Measurements from ENCODE around the gene NPC1L1. TPM values are rescaled to one million over a fixed set of nuclear protein-coding genes. Genes with fewer than 3 reads are reported as not detected.

NPC1L1 gene
- total and polyA plus RNA-seq, 7 experiments from 2014 or later, result 0.11 to 0.32 (median 0.21) TPM; not detected in 3

GRCh38 chr7:44538798-44539668 is 2.1 kb downstream of the NPC1L1 start:
- peak overlapping the region in 1 of 9 donors; percentile 51 for H3K27ac Mint-ChIP-seq
- CTCF ChIA-PET, result no interaction called here
- no peak for ATAC-seq

GRCh38 chr7:44538093-44538797 is 2.9 kb downstream of the NPC1L1 start:
- Mint-ChIP-seq H3K36me3 (no peaks in the 10 kb centered on the region), H3K4me3 (no peak overlapping the region), H3K4me1 (peaks cover 0 to 2% (median 0%) of the 10 kb centered on the region in 7 donors), H3K9me3 (no peaks in the 10 kb centered on the region), H3K27me3 (no peaks in the 10 kb centered on the region), H3K27ac (no peak overlapping the region)
- ChIA-PET POLR2A (no interaction called here), CTCF (no interaction called here)
- DNase-seq (no peak), ATAC-seq (no peak)
- Histone ChIP-seq H3K4me3 (ENCODE audit: low read length) (no peak overlapping the region), H3K27ac (ENCODE audit: low read depth, low read length) (no peak overlapping the region), H3K9me3 (ENCODE audit: control insufficient read depth in 2 of 3, low read length in 3 of 3) (no peaks in the 10 kb centered on the region), H3K27me3 (ENCODE audit: control insufficient read depth in 2 of 2, insufficient read depth in 2 of 2, low read length in 2 of 2) (no peaks in the 10 kb centered on the region), H3K36me3 (ENCODE audit: control insufficient read depth in 2 of 3, insufficient read depth in 3 of 3, low read length in 3 of 3) (no peaks in the 10 kb centered on the region), H3K4me1 (ENCODE audit: control insufficient read depth in 2 of 2, insufficient read depth in 2 of 2, low read length in 2 of 2) (no peaks in the 10 kb centered on the region)
- intact Hi-C loops (cut with micrococcal nuclease), result no loop called here

More at GRCh38 chr7:44538798-44539668, 2.1 kb downstream of the NPC1L1 start:
- no peak overlapping the region for H3K27ac ChIP-seq (ENCODE audit: low read depth, low read length)
- Mint-ChIP-seq H3K9me3 (no peaks in the 10 kb centered on the region), H3K4me3 (no peak overlapping the region), H3K27me3 (no peaks in the 10 kb centered on the region), H3K36me3 (no peaks in the 10 kb centered on the region), H3K4me1 (peaks cover 0 to 2% (median 0%) of the 10 kb centered on the region in 7 donors)
- DNase-seq, result no peak
- H3K27me3 ChIP-seq (ENCODE audit: control insufficient read depth in 2 of 2, insufficient read depth in 2 of 2, low read length in 2 of 2), result no peaks in the 10 kb centered on the region
- no peak overlapping the region for H3K4me3 ChIP-seq (ENCODE audit: low read length)
- no peaks in the 10 kb centered on the region for H3K36me3 ChIP-seq (ENCODE audit: control insufficient read depth in 2 of 3, insufficient read depth in 3 of 3, low read length in 3 of 3)
- H3K9me3 ChIP-seq (ENCODE audit: control insufficient read depth in 2 of 3, low read length in 3 of 3), result no peaks in the 10 kb centered on the region
- POLR2A ChIA-PET, result no interaction called here
- intact Hi-C loops (cut with micrococcal nuclease), result no loop called here
- no peaks in the 10 kb centered on the region for H3K4me1 ChIP-seq (ENCODE audit: control insufficient read depth in 2 of 2, insufficient read depth in 2 of 2, low read length in 2 of 2)

GRCh38 chr7:44537442-44537841 is 3.7 kb downstream of the NPC1L1 start:
- ATAC-seq, result no peak
- Mint-ChIP-seq H3K4me3 (no peak overlapping the region), H3K27ac (no peak overlapping the region), H3K4me1 (peaks cover 0 to 2% (median 0%) of the 10 kb centered on the region in 7 donors), H3K9me3 (no peaks in the 10 kb centered on the region), H3K27me3 (no peaks in the 10 kb centered on the region), H3K36me3 (no peaks in the 10 kb centered on the region)
- no peak overlapping the region for H3K27ac ChIP-seq (ENCODE audit: low read depth, low read length)
- H3K9me3 ChIP-seq (ENCODE audit: control insufficient read depth in 2 of 3, low read length in 3 of 3), result no peaks in the 10 kb centered on the region
- intact Hi-C loops (cut with micrococcal nuclease), result no loop called here
- no peak for DNase-seq
- H3K36me3 ChIP-seq (ENCODE audit: control insufficient read depth in 2 of 3, insufficient read depth in 3 of 3, low read length in 3 of 3), result no peaks in the 10 kb centered on the region
- H3K4me3 ChIP-seq (ENCODE audit: low read length), result no peak overlapping the region
- H3K27me3 ChIP-seq (ENCODE audit: control insufficient read depth in 2 of 2, insufficient read depth in 2 of 2, low read length in 2 of 2), result no peaks in the 10 kb centered on the region
- no peaks in the 10 kb centered on the region for H3K4me1 ChIP-seq (ENCODE audit: control insufficient read depth in 2 of 2, insufficient read depth in 2 of 2, low read length in 2 of 2)
- POLR2A ChIA-PET, result no interaction called here
- CTCF ChIA-PET, result interaction anchor here (0.6 kb wide), 1 partner anchor 309 kb away, joined by 4 read pairs; no protein-coding TSS in a partner anchor

- peaks cover 0 to 2% (median 0%) of the 10 kb centered on the region in 11 donors for H3K9me3 Mint-ChIP-seq
- H3K36me3 Mint-ChIP-seq, result no peaks in the 10 kb centered on the region
- no peak overlapping the region for H3K4me3 Mint-ChIP-seq
- DNase-seq (no peak), ATAC-seq (no peak)
- intact Hi-C loops (cut with micrococcal nuclease), result no loop called here
- no peaks in the 10 kb centered on the region for H3K27me3 Mint-ChIP-seq
- H3K4me1 ChIP-seq (ENCODE audit: control insufficient read depth in 2 of 2, insufficient read depth in 2 of 2, low read length in 2 of 2), result no peaks in the 10 kb centered on the region
- peaks cover 0 to 2% (median 0%) of the 10 kb centered on the region in 7 donors for H3K4me1 Mint-ChIP-seq
- no peak overlapping the region for H3K27ac Mint-ChIP-seq
- no peak overlapping the region for H3K4me3 ChIP-seq (ENCODE audit: low read length)
- H3K27ac ChIP-seq (ENCODE audit: low read depth, low read length), result no peak overlapping the region
- CTCF ChIA-PET, result no interaction called here
- no peaks in the 10 kb centered on the region for H3K27me3 ChIP-seq (ENCODE audit: control insufficient read depth in 2 of 2, insufficient read depth in 2 of 2, low read length in 2 of 2)
- POLR2A ChIA-PET, result no interaction called here
- no peaks in the 10 kb centered on the region for H3K36me3 ChIP-seq (ENCODE audit: control insufficient read depth in 2 of 3, insufficient read depth in 3 of 3, low read length in 3 of 3)
- H3K9me3 ChIP-seq (ENCODE audit: control insufficient read depth in 2 of 3, low read length in 3 of 3), result no peaks in the 10 kb centered on the region
These were observed 5.0 kb downstream of the NPC1L1 start for GRCh38 chr7:44536090-44536489.

GRCh38 chr7:44535348-44536064 is 5.6 kb downstream of the NPC1L1 start:
- H3K9me3 Mint-ChIP-seq, result peaks cover 0 to 2% (median 0%) of the 10 kb centered on the region in 11 donors
- ChIA-PET CTCF (interaction anchor here (0.6 to 0.7 kb wide), 2 partner anchors 103 to 310 kb away, joined by 3 to 4 read pairs; no protein-coding TSS in a partner anchor), POLR2A (interaction anchor here (0.6 kb wide), 2 partner anchors 335 to 425 kb away, joined by 3 read pairs; partner anchors contain the start of gene YKT6)

GRCh38 chr7:44534501-44534900 is 6.6 kb downstream of the NPC1L1 start:
- no peak overlapping the region for H3K4me3 ChIP-seq (ENCODE audit: low read length)
- CTCF ChIA-PET, result interaction anchor here (0.6 to 1.0 kb wide), 5 partner anchors 15 to 316 kb away, joined by 3 to 4 read pairs (median 3); no protein-coding TSS in a partner anchor
- intact Hi-C loops (cut with micrococcal nuclease), result no loop called here
- POLR2A ChIA-PET, result interaction anchor here (0.6 to 0.7 kb wide), 2 partner anchors 400 to 666 kb away, joined by 3 read pairs; no protein-coding TSS in a partner anchor
- Mint-ChIP-seq H3K27me3 (no peaks in the 10 kb centered on the region), H3K36me3 (no peaks in the 10 kb centered on the region), H3K4me3 (no peak overlapping the region), H3K9me3 (peaks cover 0 to 3% (median 0%) of the 10 kb centered on the region in 11 donors), H3K27ac (no peak overlapping the region), H3K4me1 (peaks cover 0 to 2% (median 0%) of the 10 kb centered on the region in 7 donors)
- H3K9me3 ChIP-seq (ENCODE audit: control insufficient read depth in 2 of 3, low read length in 3 of 3), result no peaks in the 10 kb centered on the region
- DNase-seq, result peak in 8 of 9 donors; percentile 7 to 52 (median 20)
- H3K36me3 ChIP-seq (ENCODE audit: control insufficient read depth in 2 of 3, insufficient read depth in 3 of 3, low read length in 3 of 3), result no peaks in the 10 kb centered on the region
- H3K27ac ChIP-seq (ENCODE audit: low read depth, low read length), result no peak overlapping the region
- peak; percentile 77 for ATAC-seq
- H3K27me3 ChIP-seq (ENCODE audit: control insufficient read depth in 2 of 2, insufficient read depth in 2 of 2, low read length in 2 of 2), result no peaks in the 10 kb centered on the region
- H3K4me1 ChIP-seq (ENCODE audit: control insufficient read depth in 2 of 2, insufficient read depth in 2 of 2, low read length in 2 of 2), result no peaks in the 10 kb centered on the region

More at GRCh38 chr7:44535348-44536064, 5.6 kb downstream of the NPC1L1 start:
- Histone ChIP-seq H3K4me3 (ENCODE audit: low read length) (no peak overlapping the region), H3K27me3 (ENCODE audit: control insufficient read depth in 2 of 2, insufficient read depth in 2 of 2, low read length in 2 of 2) (no peaks in the 10 kb centered on the region), H3K36me3 (ENCODE audit: control insufficient read depth in 2 of 3, insufficient read depth in 3 of 3, low read length in 3 of 3) (no peaks in the 10 kb centered on the region), H3K27ac (ENCODE audit: low read depth, low read length) (no peak overlapping the region), H3K9me3 (ENCODE audit: control insufficient read depth in 2 of 3, low read length in 3 of 3) (no peaks in the 10 kb centered on the region), H3K4me1 (ENCODE audit: control insufficient read depth in 2 of 2, insufficient read depth in 2 of 2, low read length in 2 of 2) (no peaks in the 10 kb centered on the region)
- H3K4me1 Mint-ChIP-seq, result peaks cover 0 to 2% (median 0%) of the 10 kb centered on the region in 7 donors
- H3K27me3 Mint-ChIP-seq, result no peaks in the 10 kb centered on the region
- no peak for ATAC-seq
- no peak for DNase-seq
- H3K36me3 Mint-ChIP-seq, result no peaks in the 10 kb centered on the region
- intact Hi-C loops (cut with micrococcal nuclease), result no loop called here
- no peak overlapping the region for H3K27ac Mint-ChIP-seq
- no peak overlapping the region for H3K4me3 Mint-ChIP-seq

All from naive thymus-derived CD4-positive, alpha-beta T cell (primary cell).